SHP77 (cell line): ENCODE measurements around the gene RBPMS2.
A peak's percentile ranks its signal among the peaks of the same experiment; 100 is the strongest.
"Not testable (repeated sequence)": the region's sequence is repeated elsewhere in the genome, so short reads cannot be mapped to it uniquely, and the experiment has no call there.

ENCODE experiments used
- DNase-seq, 2 experiments: peaks; one replicate each; lab custom pipeline; 2025; lab: John Stamatoyannopoulos, UW

Gene RBPMS2

GRCh38 chr15:64775551-64776401 is at the start of gene RBPMS2:
Gene RBPMS2, minus strand, starts transcription at chr15:64775589. Its CDS starts 270 bp downstream, at chr15:64775319.
- no peak for DNase-seq

DNA sequence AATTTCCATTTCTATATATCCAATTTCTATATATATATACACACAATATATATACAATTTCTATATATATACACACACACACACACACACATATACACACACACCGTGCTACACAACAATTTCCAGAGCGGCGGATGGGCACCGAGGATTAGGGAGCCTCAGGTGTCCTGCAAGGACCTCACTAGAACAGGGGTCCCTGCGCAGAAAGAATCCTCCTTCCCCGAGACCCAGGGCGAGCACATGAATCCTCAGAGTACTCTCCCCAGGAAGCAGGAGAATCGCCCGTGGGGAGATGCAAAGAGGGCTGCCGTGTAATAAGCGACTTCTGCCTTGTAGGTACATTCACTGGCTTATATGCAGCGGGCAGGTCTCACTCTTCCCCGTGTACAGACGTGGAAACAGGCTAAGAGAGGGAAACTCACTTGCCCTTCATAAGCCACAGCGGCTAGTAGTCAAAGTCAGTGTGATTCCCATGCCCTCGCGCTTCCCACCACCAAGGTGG is 49.6 kb upstream of the RBPMS2 start:
- DNase-seq: peak in 1 of 2 experiments; percentile 73

DNA sequence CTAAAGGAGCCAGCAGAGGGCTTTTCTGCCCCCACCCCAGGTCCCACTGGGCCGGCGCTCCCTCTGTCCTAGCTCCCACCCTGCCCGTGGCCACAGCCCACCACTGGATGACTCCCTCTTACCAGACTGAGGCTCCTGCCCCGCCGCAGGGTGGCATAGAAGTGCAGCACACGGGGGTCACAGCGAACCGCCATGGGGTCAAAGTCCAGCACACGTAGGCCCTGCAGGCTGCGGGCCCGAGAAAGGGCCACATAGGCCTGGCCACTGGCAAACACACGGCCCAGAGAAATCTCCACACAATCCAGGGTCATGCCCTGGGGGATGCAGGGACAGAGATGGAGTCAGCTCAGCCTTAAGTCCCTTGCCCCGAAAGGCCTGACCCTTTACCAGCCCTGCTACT is 41.1 kb upstream of the RBPMS2 start:
- no peak for DNase-seq

GRCh38 chr15:64814965-64815364 is 39.6 kb upstream of the RBPMS2 start:
- not testable (repeated sequence) for DNase-seq

- DNase-seq: not testable (repeated sequence)
These were observed 38.9 kb upstream of the RBPMS2 start for GRCh38 chr15:64814283-64814682.

- DNase-seq: peak; percentile 64 to 69
These were observed 37.7 kb upstream of the RBPMS2 start for GRCh38 chr15:64813075-64813474.

- no peak for DNase-seq
These were observed 35.3 kb upstream of the RBPMS2 start for GRCh38 chr15:64810497-64811326.

DNA sequence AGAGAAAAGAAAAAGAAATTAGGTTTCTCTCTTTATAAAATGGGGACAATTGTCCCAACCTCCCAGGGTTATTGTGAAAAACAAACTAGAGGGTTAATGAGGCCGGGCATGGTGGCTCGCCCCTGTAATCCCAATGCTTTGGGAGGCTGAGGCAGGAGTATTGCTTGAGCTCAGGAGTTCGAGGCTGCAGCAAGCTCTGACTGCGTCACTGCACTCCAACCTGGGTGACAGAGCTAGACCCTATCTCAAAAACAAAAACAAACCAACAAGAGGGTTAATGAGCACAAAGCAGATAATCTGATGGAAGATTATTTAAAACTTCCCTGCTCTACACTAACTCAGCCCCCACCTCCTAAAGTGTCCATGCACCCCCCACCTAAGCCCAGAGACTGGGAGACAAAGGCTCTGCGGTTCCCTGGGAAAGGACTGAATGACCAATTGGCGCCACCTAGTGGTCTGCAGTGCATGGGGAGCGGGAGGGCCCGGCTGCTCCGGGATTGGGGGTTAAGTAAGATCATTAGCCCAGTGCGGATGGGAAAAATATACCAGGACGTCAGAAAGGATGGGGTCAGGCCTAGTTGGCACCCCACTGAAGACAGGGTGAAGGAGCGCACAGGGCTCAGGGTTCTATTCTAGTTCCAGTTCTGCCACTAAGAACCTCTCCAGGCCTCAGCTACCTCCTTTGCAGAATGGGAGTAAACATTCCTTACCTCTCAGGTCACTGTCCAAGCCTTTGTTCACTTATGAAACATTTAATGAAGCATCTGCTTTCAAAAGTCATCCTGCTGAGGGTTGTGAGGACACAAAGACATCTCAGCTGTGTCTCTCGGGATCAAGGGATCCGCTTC is 34.5 kb upstream of the RBPMS2 start:
- peak; percentile 67 to 82 for DNase-seq

- DNase-seq: no peak
These were observed 33.5 kb upstream of the RBPMS2 start for GRCh38 chr15:64808785-64809453.

- DNase-seq: no peak
These were observed 32.4 kb upstream of the RBPMS2 start for GRCh38 chr15:64807751-64808222.

DNA sequence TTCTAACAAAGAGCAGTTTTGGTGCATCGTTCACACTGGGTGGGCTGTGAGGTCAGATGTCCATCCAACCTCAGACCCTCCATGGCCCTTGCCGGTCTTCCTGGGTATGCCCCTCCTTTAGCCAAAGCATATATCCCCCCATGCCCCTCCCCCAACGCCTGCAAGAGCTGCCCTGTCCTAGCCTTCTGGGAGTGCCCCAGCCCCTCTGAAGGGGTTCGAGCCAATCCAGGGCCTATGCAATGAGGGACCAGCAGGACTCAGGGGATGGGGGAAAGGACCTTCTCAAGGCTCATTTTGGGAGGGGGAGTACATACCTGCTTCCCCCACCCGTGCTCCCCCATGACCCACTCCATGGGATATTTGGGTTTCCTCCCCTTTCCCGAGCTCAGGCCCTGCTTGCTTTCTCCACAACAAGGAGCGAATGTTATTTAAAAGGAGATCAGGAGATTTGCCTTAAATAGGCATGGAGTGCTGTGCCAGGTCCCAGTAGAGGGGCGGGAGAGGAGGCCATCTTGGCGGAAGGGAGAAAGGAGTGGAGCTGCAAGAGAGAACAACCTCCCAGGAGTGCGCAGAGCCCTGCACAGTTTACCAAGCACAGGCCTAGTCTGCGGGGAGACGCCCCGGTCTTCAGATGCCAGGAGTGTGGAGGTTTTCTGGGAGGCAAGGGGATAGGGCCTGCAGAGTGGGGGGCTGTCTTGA is 31.8 kb upstream of the RBPMS2 start:
- DNase-seq: no peak

- DNase-seq: no peak
These were observed 31.1 kb upstream of the RBPMS2 start for GRCh38 chr15:64806509-64806908.

GRCh38 chr15:64804619-64805018 is 29.2 kb upstream of the RBPMS2 start:
- DNase-seq: no peak

DNA sequence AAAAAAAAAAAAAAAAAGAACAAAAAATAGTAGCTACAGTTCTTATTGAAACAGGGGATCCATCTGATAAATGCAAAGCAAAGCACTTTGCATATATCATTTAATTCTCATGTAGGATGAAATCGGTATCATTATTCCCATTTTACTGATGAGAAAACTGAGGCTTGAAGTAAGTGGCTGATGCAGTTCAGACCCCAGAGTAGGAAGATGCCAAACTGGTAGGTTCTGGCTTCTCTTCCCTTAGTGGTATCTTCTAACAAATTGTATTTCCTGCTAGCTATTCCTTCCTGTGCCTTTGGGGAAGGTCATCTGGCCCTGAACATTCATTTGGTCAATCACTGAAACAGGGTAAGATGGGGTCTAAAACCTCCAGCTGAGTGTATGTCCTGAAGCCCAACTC is 28.1 kb upstream of the RBPMS2 start:
- DNase-seq: no peak

DNA sequence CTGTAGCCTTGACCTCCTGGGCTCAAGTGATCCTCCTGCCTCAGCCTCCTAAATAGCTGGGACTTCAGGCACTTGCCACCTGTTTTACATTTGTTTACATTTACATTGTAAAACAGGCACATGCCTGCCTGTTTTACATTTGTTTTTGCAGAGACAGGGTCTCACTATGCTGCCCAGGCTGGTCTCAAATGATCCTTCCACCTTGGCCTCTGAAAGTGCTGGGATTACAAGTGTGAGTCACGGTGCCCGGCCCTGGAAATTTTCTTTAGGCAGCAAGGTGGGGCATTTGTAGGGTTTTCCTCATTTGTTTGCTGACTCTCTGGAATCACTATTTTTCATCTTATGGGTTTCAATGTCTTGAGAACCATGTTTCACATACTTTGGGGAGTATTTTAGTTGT is 25.1 kb upstream of the RBPMS2 start:
- DNase-seq: no peak

GRCh38 chr15:64798905-64799304 is 23.5 kb upstream of the RBPMS2 start:
- not testable (repeated sequence) for DNase-seq

- not testable (repeated sequence) for DNase-seq
These were observed 20.5 kb upstream of the RBPMS2 start for GRCh38 chr15:64795921-64796320.

DNA sequence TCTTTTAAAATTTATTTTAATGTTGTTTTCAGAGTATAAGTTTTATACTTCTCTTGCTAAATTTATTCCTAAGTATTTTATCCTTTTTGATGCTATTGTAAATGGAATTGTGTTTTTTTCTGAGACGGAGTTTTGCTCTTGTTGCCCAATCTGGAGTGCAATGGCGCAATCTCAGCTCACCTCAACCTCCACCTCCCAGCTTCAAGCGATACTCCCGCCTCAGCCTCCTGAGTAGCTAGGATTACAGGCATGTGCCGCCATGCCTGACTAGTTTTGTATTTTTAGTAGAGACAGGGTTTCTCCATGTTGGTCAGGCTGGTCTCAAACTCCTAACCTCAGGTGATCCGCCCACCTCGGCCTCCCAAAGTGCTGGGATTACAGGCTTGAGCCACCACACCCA is 19.9 kb upstream of the RBPMS2 start:
- not testable (repeated sequence) for DNase-seq

DNA sequence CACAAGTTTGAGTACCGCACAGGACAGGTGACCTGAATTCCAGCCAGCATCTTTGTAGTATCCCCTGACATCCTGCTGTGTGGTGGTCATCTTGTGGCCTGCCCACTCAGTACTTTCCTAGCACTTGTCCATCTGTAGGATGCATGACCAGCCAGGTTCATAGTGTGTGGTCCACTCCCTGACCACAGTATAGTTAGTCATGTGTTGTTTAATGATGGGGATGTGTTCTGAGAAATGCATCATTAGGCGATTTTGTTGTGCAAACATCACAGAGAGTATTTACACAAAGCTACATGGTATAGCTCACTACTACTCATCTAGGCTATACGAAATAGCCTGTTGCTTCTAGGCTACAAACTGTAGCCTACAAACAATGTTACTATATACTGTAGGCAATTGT is 16.9 kb upstream of the RBPMS2 start:
- no peak for DNase-seq

DNA sequence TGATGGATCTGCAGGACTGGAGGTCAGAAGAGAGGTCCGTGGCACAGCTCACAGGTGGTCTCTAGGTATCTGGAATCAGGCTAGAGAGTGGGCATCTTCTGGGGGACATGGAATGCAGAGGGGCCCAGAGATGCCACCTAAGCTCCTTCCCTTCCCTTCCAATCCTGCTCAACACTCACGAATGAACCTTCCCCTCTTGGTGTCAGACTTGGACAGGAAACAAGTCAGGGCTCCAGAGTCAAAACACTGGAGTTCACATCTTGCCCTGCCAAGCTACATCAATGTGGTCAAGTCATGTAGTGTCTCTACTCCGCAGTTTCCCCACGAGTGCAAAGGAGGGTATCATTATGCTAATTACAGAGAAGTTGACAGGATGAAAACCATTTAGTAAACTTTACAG is 16.0 kb upstream of the RBPMS2 start:
- DNase-seq: no peak

GRCh38 chr15:64783796-64784195 is 8.4 kb upstream of the RBPMS2 start:
- no peak for DNase-seq
